Lower lobe of right lung (tissue), 2 donors: Measurements from ENCODE around the gene MAPK8IP1. TPM values are rescaled to one million over a fixed set of nuclear protein-coding genes. Genes with fewer than 3 reads are reported as not detected.

Experiments
- ATAC-seq, 2 donors: fragments of 200-7000 bp; cut with Tn5 transposase; one replicate each; pipeline ENCODE4 v1.9.1; 2020 to 2022; ENCODE audit warnings: mild to moderate bottlenecking in 2 of 2, moderate library complexity in 2 of 2
- DNase-seq: peaks from one replicate; pipeline ENCODE4 v3.0.0-alpha.2; 2020
- H3K27ac ChIP-seq: fragments of 200-600 bp; one replicate; pipeline ENCODE4 v1.8.0; 2022
- H3K27me3 ChIP-seq: fragments of 200-600 bp; one replicate; pipeline ENCODE4 v1.8.0; 2022; ENCODE audit warnings: low read depth
- H3K36me3 ChIP-seq: fragments of 200-600 bp; one replicate; pipeline ENCODE4 v1.8.0; 2022; ENCODE audit warnings: mild to moderate bottlenecking
- H3K4me1 ChIP-seq: fragments of 200-600 bp; one replicate; pipeline ENCODE4 v1.8.0; 2022
- H3K4me3 ChIP-seq: fragments of 200-600 bp; one replicate; pipeline ENCODE4 v1.8.0; 2022; ENCODE audit warnings: mild to moderate bottlenecking
- H3K9me3 ChIP-seq: fragments of 200-600 bp; one replicate; pipeline ENCODE4 v1.8.0; 2022
- intact Hi-C: fragments of 100-400 bp; cut with DNase I; formaldehyde crosslinking; loops from one replicate; pipeline ENCODE4 v1.11.0; 2022
- total RNA-seq: library from RNA; stranded (reverse); fragmentation: NEBNext Ultra II Directional; extraction: Animal tissue kit (Norgen Biotek cat#: 25700); gene quantifications from one replicate; pipeline ENCODE4 v1.2.1, GENCODE V29; 2021
- TF ChIP-seq, protein P1 (sequence below): fragments of 200-600 bp; IDR thresholded peaks from one replicate; pipeline ENCODE4 v1.8.0; 2022; ENCODE audit warnings: antibody characterized with exemption, mild to moderate bottlenecking
- donor health status: DM: no; HTN: yes; CAD: no; lungs with severe emphysema.

Gene MAPK8IP1
- total RNA-seq, 1 donor from 2014 or later = 7.3 TPM

- ATAC-seq (no peak), DNase-seq (no peak)
- intact Hi-C loops = no loop called here
- peak overlapping the region; percentile 100 for H3K4me3 ChIP-seq
- TF ChIP-seq, protein P1, sequence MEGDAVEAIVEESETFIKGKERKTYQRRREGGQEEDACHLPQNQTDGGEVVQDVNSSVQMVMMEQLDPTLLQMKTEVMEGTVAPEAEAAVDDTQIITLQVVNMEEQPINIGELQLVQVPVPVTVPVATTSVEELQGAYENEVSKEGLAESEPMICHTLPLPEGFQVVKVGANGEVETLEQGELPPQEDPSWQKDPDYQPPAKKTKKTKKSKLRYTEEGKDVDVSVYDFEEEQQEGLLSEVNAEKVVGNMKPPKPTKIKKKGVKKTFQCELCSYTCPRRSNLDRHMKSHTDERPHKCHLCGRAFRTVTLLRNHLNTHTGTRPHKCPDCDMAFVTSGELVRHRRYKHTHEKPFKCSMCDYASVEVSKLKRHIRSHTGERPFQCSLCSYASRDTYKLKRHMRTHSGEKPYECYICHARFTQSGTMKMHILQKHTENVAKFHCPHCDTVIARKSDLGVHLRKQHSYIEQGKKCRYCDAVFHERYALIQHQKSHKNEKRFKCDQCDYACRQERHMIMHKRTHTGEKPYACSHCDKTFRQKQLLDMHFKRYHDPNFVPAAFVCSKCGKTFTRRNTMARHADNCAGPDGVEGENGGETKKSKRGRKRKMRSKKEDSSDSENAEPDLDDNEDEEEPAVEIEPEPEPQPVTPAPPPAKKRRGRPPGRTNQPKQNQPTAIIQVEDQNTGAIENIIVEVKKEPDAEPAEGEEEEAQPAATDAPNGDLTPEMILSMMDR = no peak
- H3K4me1 ChIP-seq = peaks cover 43% of the 10 kb centered on the region
- H3K36me3 ChIP-seq = peaks cover 39% of the 10 kb centered on the region
- H3K9me3 ChIP-seq = no peaks in the 10 kb centered on the region
- H3K27me3 ChIP-seq = peaks cover 8% of the 10 kb centered on the region
- peak overlapping the region; percentile 95 for H3K27ac ChIP-seq
Measured at GRCh38 chr11:45917286-45917622, 31.8 kb downstream of the MAPK8IP1 start.

GRCh38 chr11:45917623-45918330 is 32.3 kb downstream of the MAPK8IP1 start, which contains the start of gene PEX16:
Gene PEX16 (minus strand): TSS chr11:45917877. CDS start chr11:45917811, 66 bp downstream.
- ATAC-seq (peak; percentile 88 to 91), DNase-seq (peak; percentile 99)
- Histone ChIP-seq H3K4me1 (peaks cover 46% of the 10 kb centered on the region), H3K9me3 (no peaks in the 10 kb centered on the region), H3K4me3 (peak within 1 kb of the TSS; percentile 100), H3K27me3 (peaks cover 13% of the 10 kb centered on the region), H3K36me3 (peaks cover 34% of the 10 kb centered on the region), H3K27ac (peak within 1 kb of the TSS; percentile 95)
- intact Hi-C loops = no loop called here
- TF ChIP-seq, protein P1 = no peak

DNA sequence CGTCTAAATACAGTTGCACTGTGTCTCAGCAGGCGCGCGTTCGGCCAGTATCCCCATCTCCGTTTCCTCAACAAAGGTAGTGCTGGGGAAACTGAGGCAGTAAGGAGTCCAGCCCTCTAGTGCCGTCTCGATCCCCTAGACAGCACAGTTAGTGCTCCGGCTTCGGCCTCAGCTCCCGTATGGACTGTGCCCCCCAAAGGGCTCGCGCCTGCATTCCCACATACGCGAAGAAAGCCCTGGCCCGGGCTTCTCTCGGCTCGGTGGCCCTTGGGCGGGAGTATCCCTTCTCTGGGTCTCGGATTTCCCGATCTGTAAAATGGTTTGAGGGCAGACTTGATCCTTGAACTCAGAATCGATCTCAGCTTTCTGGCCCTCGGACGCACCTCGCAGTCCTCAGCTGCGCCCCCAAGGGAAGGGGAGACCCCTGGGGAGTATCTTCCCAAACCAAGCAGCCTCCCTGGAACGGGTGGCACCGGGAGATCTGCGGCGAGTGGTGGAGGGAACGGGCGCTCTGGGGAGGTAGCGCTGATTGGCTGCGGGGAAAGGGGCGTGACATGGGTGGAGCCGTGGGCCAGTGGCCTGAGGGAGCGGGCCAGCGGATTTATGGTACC is 33.0 kb downstream of the MAPK8IP1 start:
- ATAC-seq = peak; percentile 75 to 82
- Histone ChIP-seq H3K27me3 (peaks cover 20% of the 10 kb centered on the region), H3K9me3 (no peaks in the 10 kb centered on the region), H3K36me3 (peaks cover 27% of the 10 kb centered on the region), H3K4me1 (peaks cover 52% of the 10 kb centered on the region), H3K27ac (peak overlapping the region; percentile 95), H3K4me3 (peak overlapping the region; percentile 100)
- peak; percentile 90 for DNase-seq
- intact Hi-C loops = no loop called here
- TF ChIP-seq, protein P1 = no peak

DNA sequence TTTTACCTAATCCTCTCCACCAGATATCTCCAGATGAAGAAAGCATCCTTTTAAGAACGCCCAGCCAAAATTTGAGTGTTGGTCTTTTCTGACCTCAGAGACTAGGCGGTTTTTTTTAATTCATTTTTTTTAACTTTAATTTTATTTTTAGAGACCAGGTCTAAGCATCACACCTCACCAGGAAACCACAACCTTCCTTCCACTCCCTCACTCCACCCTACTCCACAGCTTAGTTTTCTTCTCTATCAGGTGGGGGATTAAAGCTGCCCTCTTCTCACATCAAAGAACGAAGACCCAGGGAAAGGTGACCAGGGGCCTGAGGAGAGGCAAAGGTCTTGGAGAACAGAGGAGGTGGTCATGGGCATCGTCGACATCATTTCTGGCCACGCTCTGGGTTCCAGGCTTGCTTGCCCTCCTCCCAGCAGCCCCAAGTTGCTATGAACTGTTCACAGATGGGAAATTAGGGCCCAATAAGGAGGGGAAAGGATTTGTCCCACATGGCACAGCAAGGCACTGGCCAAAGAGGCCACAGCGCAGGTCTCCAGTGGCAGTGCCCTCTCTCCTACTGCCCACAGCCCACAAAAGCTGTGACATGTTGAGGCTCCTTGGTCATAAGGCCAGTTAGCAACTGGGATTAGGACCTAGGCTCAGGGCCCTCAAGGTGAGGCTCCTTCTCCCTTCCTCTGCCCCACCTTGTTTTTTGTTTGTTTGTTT is 33.7 kb downstream of the MAPK8IP1 start:
- Histone ChIP-seq H3K4me1 (peaks cover 52% of the 10 kb centered on the region), H3K4me3 (peak overlapping the region; percentile 100), H3K27me3 (peaks cover 21% of the 10 kb centered on the region), H3K36me3 (peaks cover 20% of the 10 kb centered on the region), H3K9me3 (no peaks in the 10 kb centered on the region), H3K27ac (peak overlapping the region; percentile 95)
- TF ChIP-seq, protein P1 = no peak
- intact Hi-C loops = no loop called here
- ATAC-seq = no peak
- DNase-seq = peak; percentile 23

GRCh38 chr11:45919806-45920530 is 34.5 kb downstream of the MAPK8IP1 start:
- Histone ChIP-seq H3K27me3 (peaks cover 21% of the 10 kb centered on the region), H3K9me3 (no peaks in the 10 kb centered on the region), H3K36me3 (peaks cover 12% of the 10 kb centered on the region), H3K27ac (no peak overlapping the region), H3K4me1 (peaks cover 52% of the 10 kb centered on the region), H3K4me3 (no peak overlapping the region)
- ATAC-seq = no peak
- intact Hi-C loops = no loop called here
- TF ChIP-seq, protein P1 = no peak
- peak; percentile 35 for DNase-seq
